Central memory CD4-positive, alpha-beta T cell (primary cell): ENCODE results near the gene EBLN1.
"Not testable (repeated sequence)": the region's sequence is repeated elsewhere in the genome, so short reads cannot be mapped to it uniquely, and the experiment has no call there.

Source experiments
- DNase-seq: peaks from one replicate; pipeline ENCODE4 v3.0.0; 2022

Gene EBLN1

GRCh38 chr10:22228167-22228938 is 10.5 kb upstream of the EBLN1 start:
- no peak for DNase-seq

- DNase-seq: no peak
Observed at GRCh38 chr10:22226599-22226998, 8.8 kb upstream of the EBLN1 start.

- no peak for DNase-seq
Observed at GRCh38 chr10:22222236-22223190, 4.7 kb upstream of the EBLN1 start.

GRCh38 chr10:22219308-22219707 is 1.5 kb upstream of the EBLN1 start:
- DNase-seq: no peak

- no peak for DNase-seq
Observed at GRCh38 chr10:22218448-22218847, 633 bp upstream of the EBLN1 start.

GRCh38 chr10:22217084-22217483 is 731 bp downstream of the EBLN1 start:
- DNase-seq: not testable (repeated sequence)

- DNase-seq: no peak
Observed at GRCh38 chr10:22210267-22210666, 7.5 kb downstream of the EBLN1 start.

GRCh38 chr10:22193945-22194344 is 23.9 kb downstream of the EBLN1 start:
- no peak for DNase-seq

- no peak for DNase-seq
Observed at GRCh38 chr10:22185586-22185985, 32.2 kb downstream of the EBLN1 start.

- DNase-seq: no peak
Observed at GRCh38 chr10:22183771-22184461, 33.9 kb downstream of the EBLN1 start.

GRCh38 chr10:22180724-22181123 is 37.1 kb downstream of the EBLN1 start:
- DNase-seq: no peak

- DNase-seq: no peak
Observed at GRCh38 chr10:22174442-22174841, 43.4 kb downstream of the EBLN1 start.

- DNase-seq: no peak
Observed at GRCh38 chr10:22171131-22171530, 46.7 kb downstream of the EBLN1 start.

- DNase-seq: no peak
Observed at GRCh38 chr10:22170582-22170981, 47.2 kb downstream of the EBLN1 start.

- no peak for DNase-seq
Observed at GRCh38 chr10:22159979-22160378, 57.8 kb downstream of the EBLN1 start.

- DNase-seq: no peak
Observed at GRCh38 chr10:22159180-22159579, 58.6 kb downstream of the EBLN1 start.
